SK-N-SH (cell line): ENCODE measurements around the gene MPST. TPM values are rescaled to one million over a fixed set of nuclear protein-coding genes. Genes with fewer than 3 reads are reported as not detected.

Experiments used
- CTCF ChIA-PET: fragments of 300-600, 350-600 bp; formaldehyde crosslinking; extraction: SDS; loops from one replicate; lab custom pipeline; 2021; lab: Yijun Ruan, JAX
- POLR2A ChIA-PET: fragments of 350-600 bp; sonication (Branson Sonifier 250); formaldehyde crosslinking; extraction: SDS; loops from one replicate; lab custom pipeline; 2020; ENCODE audit warnings: antibody characterized with exemption, inconsistent platforms; lab: Yijun Ruan, JAX
- DNase-seq: peaks from one replicate; pipeline ENCODE4 v3.0.0; 2012
- H2AFZ ChIP-seq: fragments of 200-600 bp; sonication (generic); 2 replicates; pipeline ENCODE4 v1.8.1; 2016; ENCODE audit warnings: antibody characterized with exemption, mild to moderate bottlenecking, low read depth
- H3F3A ChIP-seq: fragments of 200-600 bp; sonication (generic); replicated peaks from 2 replicates; pipeline ENCODE3; 2016; ENCODE audit warnings: antibody characterized with exemption, mild to moderate bottlenecking; ENCODE audit not compliant: insufficient read depth
- H3K27ac ChIP-seq, 2 experiments: fragments of 200-500 bp in 1 of 2; fragments of 200-600 bp in 1 of 2; sonication (Bioruptor generic) in 1 of 2; sonication (generic), shearing (Covaris generic) in 1 of 2; 2 replicates each; pipeline versions ENCODE4 v1.5.1 to v1.6.1; 2014 to 2016; ENCODE audit warnings: low read depth in 2 of 2, inconsistent platforms in 1 of 2, low read length in 1 of 2, mild to moderate bottlenecking in 1 of 2, mixed read lengths in 1 of 2
- H3K27me3 ChIP-seq: fragments of 200-600 bp; sonication (generic), shearing (Covaris generic); 2 replicates; pipeline ENCODE4 v1.6.1; 2016; ENCODE audit warnings: mixed run types; ENCODE audit not compliant: insufficient read depth
- H3K36me3 ChIP-seq, 2 experiments: fragments of 200-500 bp in 1 of 2; fragments of 200-600 bp in 1 of 2; sonication (Bioruptor generic) in 1 of 2; sonication (generic) in 1 of 2; replicated peaks in 1 of 2; 2 replicates each; pipeline versions ENCODE3 to v1.5.1; 2014 to 2016; ENCODE audit warnings: low read length in 1 of 2, mild to moderate bottlenecking in 1 of 2; ENCODE audit not compliant: insufficient read depth in 2 of 2, control insufficient read depth in 1 of 2
- H3K4me1 ChIP-seq, 2 experiments: fragments of 200-500 bp in 1 of 2; fragments of 200-600 bp in 1 of 2; sonication (Bioruptor generic) in 1 of 2; sonication (generic), shearing (Covaris generic) in 1 of 2; 2 replicates each; pipeline versions ENCODE4 v1.5.1 to v1.6.1; 2014 to 2016; ENCODE audit warnings: low read depth in 1 of 2, low read length in 1 of 2, mixed run types in 1 of 2; ENCODE audit not compliant: insufficient read depth in 2 of 2, control insufficient read depth in 1 of 2
- H3K4me2 ChIP-seq: fragments of 200-600 bp; sonication (generic), shearing (Covaris generic); 2 replicates; pipeline ENCODE4 v1.6.1; 2017; ENCODE audit warnings: mixed run types
- H3K4me3 ChIP-seq, 2 experiments: fragments of 200-500 bp in 1 of 2; fragments of 200-600 bp in 1 of 2; sonication (Bioruptor generic) in 1 of 2; sonication (generic), shearing (Covaris generic) in 1 of 2; 2 replicates each; pipeline versions ENCODE4 v1.5.1 to v1.8.1; 2014 to 2016; ENCODE audit warnings: low read depth in 2 of 2, inconsistent platforms in 1 of 2, low read length in 1 of 2, mild to moderate bottlenecking in 1 of 2, mixed read lengths in 1 of 2, moderate library complexity in 1 of 2
- H3K79me2 ChIP-seq: fragments of 200-600 bp; sonication (generic); 2 replicates; pipeline ENCODE4 v1.8.1; 2017; ENCODE audit warnings: mild to moderate bottlenecking; ENCODE audit not compliant: insufficient read depth
- H3K9ac ChIP-seq: fragments of 200-600 bp; sonication (generic); 2 replicates; pipeline ENCODE4 v1.6.1; 2017; ENCODE audit warnings: mixed run types
- H3K9me2 ChIP-seq: fragments of 200-600 bp; sonication (generic); 2 replicates; pipeline ENCODE4 v1.6.1; 2017; ENCODE audit warnings: mixed run types
- H3K9me3 ChIP-seq: fragments of 200-600 bp; sonication (generic); 2 replicates; pipeline ENCODE4 v1.6.1; 2017; ENCODE audit warnings: mixed run types, mild to moderate bottlenecking, moderate library complexity
- H4K20me1 ChIP-seq: fragments of 200-600 bp; sonication (generic); 2 replicates; pipeline ENCODE4 v1.6.1; 2017; ENCODE audit warnings: mild to moderate bottlenecking, mixed run types; ENCODE audit not compliant: insufficient read depth
- EZH2phosphoT487 ChIP-seq: fragments of 200-600 bp; sonication (generic); IDR thresholded peaks from 2 replicates; pipeline ENCODE4 v1.6.1; 2017; ENCODE audit warnings: low read depth, mixed run types, mild to moderate bottlenecking, antibody characterized with exemption, moderate library complexity, borderline replicate concordance
- FOSL2 ChIP-seq: IDR thresholded peaks from 2 replicates; pipeline ENCODE4 v1.4.0; 2012; ENCODE audit warnings: low read depth, mild to moderate bottlenecking, moderate library complexity, borderline replicate concordance
- FOXJ3 ChIP-seq: sonication (generic); formaldehyde crosslinking; IDR thresholded peaks from 2 replicates; pipeline ENCODE4 v1.5.1; 2020; ENCODE audit warnings: mild to moderate bottlenecking, missing genetic modification reagents
- FOXM1 ChIP-seq: IDR thresholded peaks from 2 replicates; pipeline ENCODE4 v1.4.0; 2012; ENCODE audit warnings: low read depth, mild to moderate bottlenecking
- GABPA ChIP-seq: IDR thresholded peaks from 2 replicates; pipeline ENCODE4 v1.4.0; 2012; ENCODE audit warnings: low read depth, mild to moderate bottlenecking
- MXI1 ChIP-seq: IDR thresholded peaks from 2 replicates; pipeline ENCODE4 v1.6.1; 2012; ENCODE audit warnings: mild to moderate bottlenecking, low read depth, low read length, improper control_type of control experiment
- NFIC ChIP-seq: IDR thresholded peaks from 2 replicates; pipeline ENCODE4 v1.4.0; 2012; ENCODE audit warnings: borderline replicate concordance
- NRF1 ChIP-seq: IDR thresholded peaks from 2 replicates; pipeline ENCODE4 v1.6.1; 2012; ENCODE audit warnings: low read depth, mild to moderate bottlenecking, low read length
- RCOR1 ChIP-seq: fragments of 150-350 bp; IDR thresholded peaks from 2 replicates; pipeline ENCODE4 v1.6.1; 2017; ENCODE audit warnings: antibody characterized with exemption, low read length
- RFX5 ChIP-seq: IDR thresholded peaks from 2 replicates; pipeline ENCODE4 v1.6.1; 2012; ENCODE audit warnings: mild to moderate bottlenecking, improper control_type of control experiment, low read length
- RXRA ChIP-seq: IDR thresholded peaks from 2 replicates; pipeline ENCODE4 v1.4.0; 2012; ENCODE audit warnings: low read depth, mild to moderate bottlenecking, borderline replicate concordance
- SIN3A ChIP-seq: IDR thresholded peaks from 2 replicates; pipeline ENCODE4 v1.6.1; 2012; ENCODE audit warnings: low read depth, mild to moderate bottlenecking, low read length, moderate library complexity, borderline replicate concordance
- TAF1 ChIP-seq: IDR thresholded peaks from 2 replicates; pipeline ENCODE4 v1.6.1; 2012; ENCODE audit warnings: low read depth, mild to moderate bottlenecking, low read length, moderate library complexity, borderline replicate concordance
- WGBS: methylation state at CpG from one replicate; pipeline ENCODE4 v1.1.6; 2017; ENCODE audit warnings: low lambda C conversion rate; 5-methylcytosine and 5-hydroxymethylcytosine counted together
- polyA plus RNA-seq, 3 experiments: library from polyadenylated mRNA; depleted of rRNA; stranded (reverse); fragments of >200 nt; gene quantifications; 2 replicates each; pipeline ENCODE4 v1.2.3, GENCODE V29; 2012
- TF ChIP-seq, protein P1 (sequence below): IDR thresholded peaks from 2 replicates; pipeline ENCODE4; 2012
- TF ChIP-seq, protein P2 (sequence below): fragments of 150-350 bp; IDR thresholded peaks from 2 replicates; pipeline ENCODE4 v1.6.1; 2016; ENCODE audit warnings: mild to moderate bottlenecking, low read depth, low read length
- TF ChIP-seq, protein P3 (sequence below): fragments of 150-350 bp; IDR thresholded peaks from 2 replicates; pipeline ENCODE4 v1.6.1; 2017; ENCODE audit warnings: antibody characterized with exemption, low read length, low read depth, borderline replicate concordance

MPST gene
- polyA plus RNA-seq, 1 of the 3 experiments (the other 2 are of a cell fraction), result 60.4 TPM

DNA sequence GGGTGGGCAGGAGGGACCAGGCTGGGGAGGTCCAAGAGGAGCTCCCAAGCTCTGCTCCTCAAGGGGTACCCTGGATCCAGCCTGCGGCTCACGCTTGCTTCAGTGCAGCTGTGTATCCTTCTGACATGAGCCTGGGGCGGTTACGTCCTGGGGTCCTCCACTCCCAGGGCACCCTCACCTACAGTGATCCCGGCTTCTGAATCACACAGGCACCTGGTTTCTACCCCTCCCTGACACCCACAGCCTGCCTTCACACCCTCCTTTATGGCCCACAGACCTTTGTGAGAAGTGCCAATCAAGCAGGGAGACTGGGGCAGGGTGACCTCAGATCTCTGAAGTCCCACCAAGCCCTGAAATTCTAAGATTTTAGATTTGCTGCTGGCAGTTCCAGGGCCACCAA lies 1.5 kb downstream of the MPST start:
- Histone ChIP-seq H3K9me3 (no peaks in the 10 kb centered on the region), H3F3A (no peaks in the 10 kb centered on the region), H3K9me2 (no peaks in the 10 kb centered on the region), H3K79me2 (peaks cover 41% of the 10 kb centered on the region), H3K4me1 (peaks cover 12 to 28% of the 10 kb centered on the region in 2 experiments; a peak in 2 of 4 replicates), H3K27me3 (no peaks in the 10 kb centered on the region), H4K20me1 (no peaks in the 10 kb centered on the region), H2AFZ (no peak overlapping the region), H3K9ac (no peak overlapping the region), H3K4me3 (no peak overlapping the region; a peak in 1 of 4 replicates), H3K36me3 (peaks cover 3 to 20% of the 10 kb centered on the region in 2 experiments), H3K4me2 (0 out of 2 replicates have a peak overlapping the region, but pooled peaks have one; percentile 76), H3K27ac (no peak overlapping the region)
- CTCF ChIA-PET, result interaction anchor here (1.0 to 4.1 kb wide), 9 partner anchors 8 to 263 kb away, joined by 3 to 18 read pairs (median 7); no protein-coding TSS in a partner anchor
- DNase-seq, result no peak
- WGBS, result 100% methylated on average over 4 of the region's 5 CpGs
- TF ChIP-seq, protein P1, sequence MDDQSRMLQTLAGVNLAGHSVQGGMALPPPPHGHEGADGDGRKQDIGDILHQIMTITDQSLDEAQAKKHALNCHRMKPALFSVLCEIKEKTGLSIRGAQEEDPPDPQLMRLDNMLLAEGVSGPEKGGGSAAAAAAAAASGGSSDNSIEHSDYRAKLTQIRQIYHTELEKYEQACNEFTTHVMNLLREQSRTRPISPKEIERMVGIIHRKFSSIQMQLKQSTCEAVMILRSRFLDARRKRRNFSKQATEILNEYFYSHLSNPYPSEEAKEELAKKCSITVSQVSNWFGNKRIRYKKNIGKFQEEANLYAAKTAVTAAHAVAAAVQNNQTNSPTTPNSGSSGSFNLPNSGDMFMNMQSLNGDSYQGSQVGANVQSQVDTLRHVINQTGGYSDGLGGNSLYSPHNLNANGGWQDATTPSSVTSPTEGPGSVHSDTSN, result no peak
- no peak for TF ChIP-seq FOSL2
- TF ChIP-seq RFX5, result no peak
- no peak for TF ChIP-seq EZH2phosphoT487
- TF ChIP-seq, protein P2, sequence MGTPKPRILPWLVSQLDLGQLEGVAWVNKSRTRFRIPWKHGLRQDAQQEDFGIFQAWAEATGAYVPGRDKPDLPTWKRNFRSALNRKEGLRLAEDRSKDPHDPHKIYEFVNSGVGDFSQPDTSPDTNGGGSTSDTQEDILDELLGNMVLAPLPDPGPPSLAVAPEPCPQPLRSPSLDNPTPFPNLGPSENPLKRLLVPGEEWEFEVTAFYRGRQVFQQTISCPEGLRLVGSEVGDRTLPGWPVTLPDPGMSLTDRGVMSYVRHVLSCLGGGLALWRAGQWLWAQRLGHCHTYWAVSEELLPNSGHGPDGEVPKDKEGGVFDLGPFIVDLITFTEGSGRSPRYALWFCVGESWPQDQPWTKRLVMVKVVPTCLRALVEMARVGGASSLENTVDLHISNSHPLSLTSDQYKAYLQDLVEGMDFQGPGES, result no peak
- TF ChIP-seq TAF1, result no peak
- TF ChIP-seq MXI1, result no peak
- no peak for TF ChIP-seq RCOR1
- TF ChIP-seq FOXJ3 (CRISPR knock-in tag), result no peak
- TF ChIP-seq, protein P3, sequence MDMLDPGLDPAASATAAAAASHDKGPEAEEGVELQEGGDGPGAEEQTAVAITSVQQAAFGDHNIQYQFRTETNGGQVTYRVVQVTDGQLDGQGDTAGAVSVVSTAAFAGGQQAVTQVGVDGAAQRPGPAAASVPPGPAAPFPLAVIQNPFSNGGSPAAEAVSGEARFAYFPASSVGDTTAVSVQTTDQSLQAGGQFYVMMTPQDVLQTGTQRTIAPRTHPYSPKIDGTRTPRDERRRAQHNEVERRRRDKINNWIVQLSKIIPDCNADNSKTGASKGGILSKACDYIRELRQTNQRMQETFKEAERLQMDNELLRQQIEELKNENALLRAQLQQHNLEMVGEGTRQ, result no peak
- no peak for TF ChIP-seq SIN3A
- no peak for TF ChIP-seq GABPA
- TF ChIP-seq RXRA, result no peak
- no peak for TF ChIP-seq NFIC
- no peak for TF ChIP-seq FOXM1
- TF ChIP-seq NRF1, result no peak
- POLR2A ChIA-PET, result no interaction called here
